ENCODE data around the gene RDH13.
"Not testable (repeated sequence)": the region's sequence is repeated elsewhere in the genome, so short reads cannot be mapped to it uniquely, and the experiment has no call there.

Gene RDH13

GRCh38 chr19:55076321-55076720 lies 13.4 kb upstream of the RDH13 start:
- DNase-seq (ENCODE audit: low read depth), result no peak

GRCh38 chr19:55075371-55075998 lies 12.5 kb upstream of the RDH13 start, which contains the start of gene EPS8L1:
EPS8L1 (plus strand) TSS chr19:55075869; CDS start chr19:55076445, 576 bp downstream.
- no peak for DNase-seq (ENCODE audit: low read depth)

- DNase-seq (ENCODE audit: low read depth), result no peak
Measured at GRCh38 chr19:55071913-55072312, 9.0 kb upstream of the RDH13 start.

GRCh38 chr19:55071129-55071502 lies 8.2 kb upstream of the RDH13 start:
- no peak for DNase-seq (ENCODE audit: low read depth)

- no peak for DNase-seq (ENCODE audit: low read depth)
Measured at GRCh38 chr19:55070466-55071128, 7.6 kb upstream of the RDH13 start.

- no peak for DNase-seq (ENCODE audit: low read depth)
Measured at GRCh38 chr19:55069865-55070197, 6.9 kb upstream of the RDH13 start.

- no peak for DNase-seq (ENCODE audit: low read depth)
Measured at GRCh38 chr19:55068950-55069864, 6.3 kb upstream of the RDH13 start.

GRCh38 chr19:55067869-55068268 lies 4.9 kb upstream of the RDH13 start:
- DNase-seq (ENCODE audit: low read depth), result no peak

- DNase-seq (ENCODE audit: low read depth), result no peak
Measured at GRCh38 chr19:55066107-55066709, 3.3 kb upstream of the RDH13 start.

- not testable (repeated sequence) for DNase-seq (ENCODE audit: low read depth)
Measured at GRCh38 chr19:55065516-55065915, 2.6 kb upstream of the RDH13 start.

- DNase-seq (ENCODE audit: low read depth), result no peak
Measured at GRCh38 chr19:55063492-55063843, 520 bp upstream of the RDH13 start.

GRCh38 chr19:55060287-55060686 lies 2.7 kb downstream of the RDH13 start:
- not testable (repeated sequence) for DNase-seq (ENCODE audit: low read depth)

GRCh38 chr19:55058781-55059610 lies 4.0 kb downstream of the RDH13 start:
- DNase-seq (ENCODE audit: low read depth), result no peak

- no peak for DNase-seq (ENCODE audit: low read depth)
Measured at GRCh38 chr19:55056827-55057226, 6.1 kb downstream of the RDH13 start.

GRCh38 chr19:55053735-55054134 lies 9.2 kb downstream of the RDH13 start:
- DNase-seq (ENCODE audit: low read depth), result no peak

- DNase-seq (ENCODE audit: low read depth), result no peak
Measured at GRCh38 chr19:55050749-55051532, 12.0 kb downstream of the RDH13 start.

GRCh38 chr19:55048446-55048845 lies 14.5 kb downstream of the RDH13 start:
- DNase-seq (ENCODE audit: low read depth), result no peak

- no peak for DNase-seq (ENCODE audit: low read depth)
Measured at GRCh38 chr19:55047951-55048350, 15.0 kb downstream of the RDH13 start.

GRCh38 chr19:55046975-55047622 lies 15.8 kb downstream of the RDH13 start:
- DNase-seq (ENCODE audit: low read depth), result no peak
